Colonic mucosa (tissue), 4 donors: ENCODE data around the gene ARID1B. TPM values are rescaled to one million over a fixed set of nuclear protein-coding genes. Genes with fewer than 3 reads are reported as not detected.

Experiments used
- DNase-seq: peaks from one replicate; pipeline ENCODE4 v3.0.0-alpha.2; 2020
- H3K27ac ChIP-seq: fragments of 200-600 bp; one replicate; pipeline ENCODE4 v1.8.0; 2021
- H3K27me3 ChIP-seq: fragments of 200-600 bp; one replicate; pipeline ENCODE4 v1.8.0; 2021
- H3K36me3 ChIP-seq: fragments of 200-600 bp; one replicate; pipeline ENCODE4 v1.8.0; 2021
- H3K4me1 ChIP-seq: fragments of 200-600 bp; one replicate; pipeline ENCODE4 v1.8.0; 2021; ENCODE audit warnings: mild to moderate bottlenecking
- H3K4me3 ChIP-seq: fragments of 200-600 bp; one replicate; pipeline ENCODE4 v1.8.0; 2021
- H3K9ac ChIP-seq, 2 donors: one replicate each; pipeline ENCODE4 v1.7.0; 2013; ENCODE audit warnings: control low read depth in 2 of 2, low read depth in 2 of 2, low read length in 2 of 2
- H3K9me3 ChIP-seq: fragments of 200-600 bp; one replicate; pipeline ENCODE4 v1.8.0; 2021
- intact Hi-C: fragments of 100-400 bp; cut with DNase I; formaldehyde crosslinking; loops from one replicate; pipeline ENCODE4 v1.14.1; 2022
- total RNA-seq, 2 donors: library from RNA; stranded (reverse); fragmentation: NEBNext Ultra II Directional in 1 of 2; extraction: Animal tissue kit (Norgen Biotek cat#: 25700) in 1 of 2; gene quantifications; one replicate each; pipeline ENCODE4 v1.2.1, GENCODE V29; 2021
- TF ChIP-seq, protein P1 (sequence below): fragments of 200-600 bp; IDR thresholded peaks from one replicate; pipeline ENCODE4 v1.8.0; 2022; ENCODE audit warnings: antibody characterized with exemption, mild to moderate bottlenecking
- donor health status: healthy.
- donor health status: DM: no; HTN: no; CAD: no.
- donor health status: DM: no; HTN: no; CAD: no.

ARID1B gene
- total RNA-seq, 2 donors from 2014 or later, result 61.3 to 71.5 TPM

GRCh38 chr6:157066781-157067491 is 289.8 kb downstream of the ARID1B start:
- H3K9ac ChIP-seq, result no peak overlapping the region
- intact Hi-C loops, result no loop called here
- TF ChIP-seq, protein P1, sequence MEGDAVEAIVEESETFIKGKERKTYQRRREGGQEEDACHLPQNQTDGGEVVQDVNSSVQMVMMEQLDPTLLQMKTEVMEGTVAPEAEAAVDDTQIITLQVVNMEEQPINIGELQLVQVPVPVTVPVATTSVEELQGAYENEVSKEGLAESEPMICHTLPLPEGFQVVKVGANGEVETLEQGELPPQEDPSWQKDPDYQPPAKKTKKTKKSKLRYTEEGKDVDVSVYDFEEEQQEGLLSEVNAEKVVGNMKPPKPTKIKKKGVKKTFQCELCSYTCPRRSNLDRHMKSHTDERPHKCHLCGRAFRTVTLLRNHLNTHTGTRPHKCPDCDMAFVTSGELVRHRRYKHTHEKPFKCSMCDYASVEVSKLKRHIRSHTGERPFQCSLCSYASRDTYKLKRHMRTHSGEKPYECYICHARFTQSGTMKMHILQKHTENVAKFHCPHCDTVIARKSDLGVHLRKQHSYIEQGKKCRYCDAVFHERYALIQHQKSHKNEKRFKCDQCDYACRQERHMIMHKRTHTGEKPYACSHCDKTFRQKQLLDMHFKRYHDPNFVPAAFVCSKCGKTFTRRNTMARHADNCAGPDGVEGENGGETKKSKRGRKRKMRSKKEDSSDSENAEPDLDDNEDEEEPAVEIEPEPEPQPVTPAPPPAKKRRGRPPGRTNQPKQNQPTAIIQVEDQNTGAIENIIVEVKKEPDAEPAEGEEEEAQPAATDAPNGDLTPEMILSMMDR, result no peak
- H3K9me3 ChIP-seq, result no peaks in the 10 kb centered on the region
- H3K4me3 ChIP-seq, result no peak overlapping the region
- no peaks in the 10 kb centered on the region for H3K36me3 ChIP-seq
- no peaks in the 10 kb centered on the region for H3K27me3 ChIP-seq
- no peak for DNase-seq
- no peak overlapping the region for H3K27ac ChIP-seq
- no peaks in the 10 kb centered on the region for H3K4me1 ChIP-seq

DNA sequence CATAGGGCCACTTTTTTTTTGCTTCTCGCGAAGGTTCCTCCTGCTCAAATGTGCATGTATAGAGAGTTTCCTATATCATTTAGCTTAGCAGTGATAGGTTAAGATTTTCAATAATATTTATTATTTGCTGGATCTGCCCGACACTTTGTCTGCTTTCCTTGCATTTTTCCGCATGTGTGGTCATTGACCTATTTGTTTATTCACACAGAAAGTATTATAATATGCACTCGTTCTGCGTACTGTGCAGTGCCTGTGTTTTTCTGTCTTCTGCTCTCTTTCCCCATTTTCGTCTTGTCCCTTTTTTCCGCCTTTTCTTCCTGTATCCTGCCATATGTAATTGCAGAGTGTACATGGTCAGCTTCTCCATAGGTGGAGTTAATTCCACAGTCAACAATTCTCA is 290.3 kb downstream of the ARID1B start:
- no peak overlapping the region for H3K9ac ChIP-seq

GRCh38 chr6:157068691-157069324 is 291.6 kb downstream of the ARID1B start:
- TF ChIP-seq, protein P1, result no peak
- H3K27ac ChIP-seq, result no peak overlapping the region
- intact Hi-C loops, result no loop called here
- DNase-seq, result no peak
- H3K4me1 ChIP-seq, result no peaks in the 10 kb centered on the region
- H3K9ac ChIP-seq, result no peak overlapping the region
- H3K36me3 ChIP-seq, result no peaks in the 10 kb centered on the region
- no peak overlapping the region for H3K4me3 ChIP-seq
- H3K9me3 ChIP-seq, result no peaks in the 10 kb centered on the region
- no peaks in the 10 kb centered on the region for H3K27me3 ChIP-seq

More for the DNA sequence above, 290.3 kb downstream of the ARID1B start:
- intact Hi-C loops, result no loop called here
- Histone ChIP-seq H3K27me3 (no peaks in the 10 kb centered on the region), H3K4me1 (no peaks in the 10 kb centered on the region), H3K27ac (no peak overlapping the region), H3K4me3 (no peak overlapping the region), H3K9me3 (no peaks in the 10 kb centered on the region), H3K36me3 (no peaks in the 10 kb centered on the region)
- TF ChIP-seq, protein P1, result no peak
- DNase-seq, result no peak

DNA sequence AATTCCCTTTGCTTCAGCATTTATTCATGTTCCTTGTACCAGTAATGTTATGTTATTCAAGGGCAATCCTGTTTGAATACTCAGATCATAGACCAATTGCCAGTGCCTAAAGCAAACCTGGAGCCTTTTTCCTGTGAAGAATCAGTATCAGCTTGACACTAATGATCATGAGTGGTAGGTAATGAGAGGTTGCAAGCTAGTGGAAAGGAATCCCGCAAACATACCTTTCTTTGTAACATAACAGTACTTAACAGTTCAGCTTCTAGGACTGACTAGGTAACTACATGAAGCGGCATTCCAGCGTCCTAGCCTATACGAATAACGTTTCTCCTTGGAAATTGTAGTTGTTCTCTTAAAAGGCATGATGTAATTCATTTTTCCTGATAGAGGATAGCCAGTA is 292.4 kb downstream of the ARID1B start:
- intact Hi-C loops, result no loop called here
- H3K36me3 ChIP-seq, result no peaks in the 10 kb centered on the region
- no peak overlapping the region for H3K9ac ChIP-seq
- no peak overlapping the region for H3K4me3 ChIP-seq
- no peaks in the 10 kb centered on the region for H3K4me1 ChIP-seq
- no peaks in the 10 kb centered on the region for H3K9me3 ChIP-seq
- no peak overlapping the region for H3K27ac ChIP-seq
- no peaks in the 10 kb centered on the region for H3K27me3 ChIP-seq
- TF ChIP-seq, protein P1, result no peak
- DNase-seq, result no peak

DNA sequence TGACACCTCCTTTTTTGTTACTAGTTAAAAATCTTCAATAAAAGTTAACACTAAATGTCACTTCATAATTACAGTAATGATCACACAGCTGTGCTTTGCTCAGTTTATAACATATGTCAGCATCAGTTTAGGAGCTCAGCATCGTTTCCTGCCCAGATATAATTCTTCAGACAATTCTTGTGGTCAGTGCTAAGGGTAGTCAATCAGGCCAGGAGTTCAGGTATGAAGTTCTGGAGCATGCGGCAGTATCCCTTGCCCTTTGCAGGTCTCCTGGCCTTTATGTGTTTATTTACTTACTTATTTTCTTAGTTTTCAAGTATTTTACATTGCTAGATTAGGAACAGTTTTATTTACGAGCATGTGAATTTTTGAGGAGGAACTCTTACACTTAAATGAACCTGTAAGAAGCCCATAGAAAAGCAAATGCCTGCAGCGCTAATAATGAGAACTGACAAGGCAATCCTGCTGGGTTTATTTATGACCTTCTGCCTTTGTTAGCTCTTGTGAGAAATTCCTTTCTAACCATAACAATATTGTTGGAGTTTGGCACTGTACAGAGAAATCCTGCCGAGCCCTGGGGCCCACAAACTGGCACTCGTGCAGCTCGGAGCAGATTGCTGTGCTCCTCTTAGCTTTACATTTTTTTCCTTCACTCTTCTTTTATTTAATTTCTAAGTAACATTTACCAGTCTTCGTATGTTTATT is 293.4 kb downstream of the ARID1B start:
- TF ChIP-seq, protein P1, result no peak
- Histone ChIP-seq H3K4me3 (no peak overlapping the region), H3K4me1 (no peaks in the 10 kb centered on the region), H3K9ac (no peak overlapping the region), H3K9me3 (no peaks in the 10 kb centered on the region), H3K36me3 (no peaks in the 10 kb centered on the region), H3K27ac (no peak overlapping the region), H3K27me3 (no peaks in the 10 kb centered on the region)
- no peak for DNase-seq
- intact Hi-C loops, result no loop called here
